ENCODE results near the gene NOC3L.

NOC3L gene

GRCh38 chr10:94300042-94300441, 62.7 kb downstream of the NOC3L start:
- DNase-seq (ENCODE audit: low spot score): no peak

DNA sequence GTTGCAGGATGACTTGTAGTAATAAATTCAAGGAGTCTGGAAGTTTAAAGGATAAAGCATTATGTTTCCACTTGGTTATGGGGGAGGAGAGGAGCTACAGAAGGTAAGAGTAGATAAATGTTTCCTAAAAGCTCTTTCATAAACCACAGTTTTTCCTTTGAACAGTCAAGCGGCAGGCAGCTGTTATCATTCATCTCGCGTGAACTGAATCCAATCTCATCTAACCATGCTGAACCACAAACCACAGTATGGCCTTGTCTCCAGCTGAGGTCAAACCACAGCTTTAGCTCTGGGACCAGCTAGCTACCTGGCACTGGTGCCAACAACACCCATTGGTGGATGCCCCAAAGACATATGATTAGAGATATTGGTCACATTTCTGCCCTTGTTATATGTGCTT, 63.3 kb downstream of the NOC3L start:
- peak; percentile 46 for DNase-seq (ENCODE audit: low spot score)

- no peak for DNase-seq (ENCODE audit: low spot score)
These were observed 68.6 kb downstream of the NOC3L start for GRCh38 chr10:94294168-94294567.

GRCh38 chr10:94293354-94293753, 69.4 kb downstream of the NOC3L start:
- no peak for DNase-seq (ENCODE audit: low spot score)

DNA sequence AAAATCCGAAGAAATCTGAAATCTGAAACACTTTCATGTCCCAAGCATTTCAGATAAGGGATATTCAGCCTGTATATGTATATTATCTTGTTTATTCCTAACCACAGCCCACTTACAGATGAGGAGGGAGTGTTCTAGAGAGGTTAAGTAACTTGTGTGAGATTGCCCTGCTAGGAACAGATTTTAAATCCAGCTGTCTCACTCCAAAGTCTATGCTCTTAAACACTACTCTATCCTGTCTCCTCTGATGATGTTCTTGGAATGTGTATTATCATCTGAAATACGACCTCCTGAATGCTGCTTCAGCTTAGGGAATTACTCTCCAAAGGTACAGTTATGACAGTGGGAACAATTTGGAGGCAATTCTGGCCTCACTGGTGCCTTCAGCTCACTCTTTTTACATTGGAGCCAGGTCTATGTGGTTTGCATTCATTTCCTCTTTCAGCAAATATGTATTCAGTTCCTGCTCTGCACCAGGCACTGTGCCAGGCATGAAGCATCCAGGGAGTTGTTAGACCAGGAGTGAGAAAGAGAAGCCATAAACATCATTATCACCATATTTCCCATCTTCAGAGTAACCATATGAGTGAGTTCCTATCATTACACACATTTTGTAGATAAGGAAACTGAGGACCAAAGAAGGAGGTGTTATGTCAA, 70.2 kb downstream of the NOC3L start:
- peak; percentile 61 for DNase-seq (ENCODE audit: low spot score)

GRCh38 chr10:94288361-94289101, 74.2 kb downstream of the NOC3L start:
- no peak for DNase-seq (ENCODE audit: low spot score)

GRCh38 chr10:94287336-94287735, 75.4 kb downstream of the NOC3L start:
- DNase-seq (ENCODE audit: low spot score): no peak

DNA sequence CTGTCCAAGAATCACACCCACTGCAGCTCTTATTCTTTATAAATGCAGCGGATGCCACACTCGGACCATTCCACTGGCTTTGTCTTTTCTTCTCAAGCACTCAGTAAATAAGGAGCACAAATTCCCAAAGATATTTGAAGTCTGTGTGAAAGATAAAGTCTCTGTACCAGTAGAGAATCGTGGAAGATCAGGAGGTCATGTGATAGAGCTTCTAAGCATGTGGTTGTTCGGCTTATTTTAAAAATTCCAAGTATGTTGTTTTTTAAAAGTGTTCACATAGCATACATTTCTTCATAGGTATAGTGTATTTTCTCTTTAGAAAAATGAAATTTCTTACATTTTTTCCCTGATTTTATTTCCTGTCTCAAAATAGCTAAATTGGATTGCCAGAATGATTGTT, 75.8 kb downstream of the NOC3L start:
- DNase-seq (ENCODE audit: low spot score): no peak

DNA sequence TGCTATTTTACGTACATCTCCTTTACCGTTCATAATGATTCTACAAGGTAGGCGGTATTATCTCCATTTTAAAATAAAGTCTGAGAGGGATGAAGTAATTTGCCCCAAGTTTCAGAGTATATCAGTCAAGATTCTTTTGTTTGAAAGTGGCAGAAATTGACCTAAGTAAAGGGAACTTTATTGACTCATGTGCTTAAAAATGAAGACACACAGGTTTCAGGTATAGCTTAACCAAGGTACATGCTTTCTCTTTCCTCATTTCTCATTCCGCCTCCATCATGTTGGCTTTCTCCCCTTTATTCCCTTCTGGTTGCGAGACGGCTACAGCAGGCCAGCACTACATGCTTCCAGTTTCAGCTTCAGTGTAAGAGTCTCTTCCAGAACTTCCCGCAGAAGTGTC, 77.5 kb downstream of the NOC3L start:
- DNase-seq (ENCODE audit: low spot score): no peak
